Activated T-cell treated with anti-CD3 and anti-CD28 coated beads, Interleukin-2, amount 50 U/mL, for 1 hour (primary cell): Measurements from ENCODE around the gene BAZ1B.
"Not testable (repeated sequence)": the region's sequence is repeated elsewhere in the genome, so short reads cannot be mapped to it uniquely, and the experiment has no call there.

Experiments used
- DNase-seq: peaks from one replicate; pipeline ENCODE4 v3.0.0-alpha.2; 2020

BAZ1B gene

GRCh38 chr7:73424489-73424885 is 97.6 kb downstream of the BAZ1B start:
- DNase-seq, result no peak

- no peak for DNase-seq
These were observed 98.3 kb downstream of the BAZ1B start for GRCh38 chr7:73423519-73424488.

- DNase-seq, result not testable (repeated sequence)
These were observed 101.5 kb downstream of the BAZ1B start for GRCh38 chr7:73420610-73421009.

GRCh38 chr7:73420016-73420415 is 102.1 kb downstream of the BAZ1B start:
- not testable (repeated sequence) for DNase-seq

GRCh38 chr7:73418113-73418703 is 103.9 kb downstream of the BAZ1B start:
- no peak for DNase-seq

GRCh38 chr7:73410541-73411131 is 111.5 kb downstream of the BAZ1B start:
- DNase-seq, result not testable (repeated sequence)

GRCh38 chr7:73404860-73405259 is 117.2 kb downstream of the BAZ1B start:
- DNase-seq, result not testable (repeated sequence)

- peak; percentile 57 for DNase-seq
These were observed 122.7 kb downstream of the BAZ1B start for GRCh38 chr7:73399185-73400050.

- no peak for DNase-seq
These were observed 124.4 kb downstream of the BAZ1B start for GRCh38 chr7:73397521-73398281.

GRCh38 chr7:73395538-73396503 is 126.3 kb downstream of the BAZ1B start:
- no peak for DNase-seq

GRCh38 chr7:73394422-73394821 is 127.7 kb downstream of the BAZ1B start:
- no peak for DNase-seq

- no peak for DNase-seq
These were observed 130.7 kb downstream of the BAZ1B start for GRCh38 chr7:73391396-73391795.
